HepG2 (cell line): ENCODE results near the gene UBE4A. TPM values are rescaled to one million over a fixed set of nuclear protein-coding genes. Genes with fewer than 3 reads are reported as not detected.

ENCODE experiments used
- CCDC6 ChIP-seq: sonication (generic); formaldehyde crosslinking; IDR thresholded peaks from 2 replicates; pipeline ENCODE4 v1.8.1; 2022; ENCODE audit warnings: mild to moderate bottlenecking, missing genetic modification reagents, moderate library complexity
- CENPX ChIP-seq: sonication (generic); formaldehyde crosslinking; IDR thresholded peaks from 2 replicates; pipeline ENCODE4 v1.9.0; 2021; ENCODE audit warnings: mild to moderate bottlenecking, missing genetic modification reagents, moderate library complexity
- CHD4 ChIP-seq: fragments of 200-600 bp; sonication (generic); IDR thresholded peaks from 2 replicates; pipeline ENCODE4 v1.7.0; 2017; ENCODE audit warnings: mild to moderate bottlenecking, low read length, borderline replicate concordance
- KMT2A ChIP-seq: sonication (generic); formaldehyde crosslinking; IDR thresholded peaks from 2 replicates; pipeline ENCODE4 v1.4.0; 2020; ENCODE audit warnings: missing genetic modification reagents
- MAF1 ChIP-seq: sonication (generic); formaldehyde crosslinking; IDR thresholded peaks from 2 replicates; pipeline ENCODE4 v1.5.0; 2020; ENCODE audit warnings: missing genetic modification reagents, borderline replicate concordance
- MZF1 ChIP-seq: sonication (generic); formaldehyde crosslinking; IDR thresholded peaks from 2 replicates; pipeline ENCODE4 v1.8.1; 2023; ENCODE audit warnings: mild to moderate bottlenecking, missing genetic modification reagents, borderline replicate concordance
- POGZ ChIP-seq: sonication (generic); formaldehyde crosslinking; IDR thresholded peaks from 2 replicates; pipeline ENCODE4 v1.4.0; 2020; ENCODE audit warnings: mild to moderate bottlenecking, missing genetic modification reagents
- SRY ChIP-seq: sonication (generic); formaldehyde crosslinking; IDR thresholded peaks from 2 replicates; pipeline ENCODE4 v1.8.0; 2022; ENCODE audit warnings: mild to moderate bottlenecking, missing genetic modification reagents
- ZBTB2 ChIP-seq: sonication (generic); formaldehyde crosslinking; IDR thresholded peaks from 2 replicates; pipeline ENCODE4 v1.8.0; 2022; ENCODE audit warnings: low read depth, missing genetic modification reagents
- ZMAT3 ChIP-seq: sonication (generic); formaldehyde crosslinking; conservative IDR thresholded peaks from 2 replicates; pipeline ENCODE4 v1.7.0; 2021; ENCODE audit warnings: missing genetic modification reagents
- ZNF142 ChIP-seq: sonication (generic); formaldehyde crosslinking; IDR thresholded peaks from 2 replicates; pipeline ENCODE4 v1.4.0; 2020; ENCODE audit warnings: missing genetic modification reagents
- ZNF274 ChIP-seq: sonication (generic); formaldehyde crosslinking; IDR thresholded peaks from 2 replicates; pipeline ENCODE4 v1.5.1; 2020; ENCODE audit warnings: mild to moderate bottlenecking, missing genetic modification reagents
- ZNF331 ChIP-seq: sonication (generic); formaldehyde crosslinking; IDR thresholded peaks from 2 replicates; pipeline ENCODE4 v1.4.0; 2020; ENCODE audit warnings: missing genetic modification reagents
- polyA plus RNA-seq, 8 experiments: library from polyadenylated mRNA; depleted of rRNA in 3 of 8; stranded (reverse) in 7 of 8; unstranded in 1 of 8; fragments of >200 nt; fragmentation: Illumina TruSeq in 4 of 8; extraction: Trizol in 4 of 8; gene quantifications; 2 replicates each; pipeline versions ENCODE4 v1.2.1 to v1.2.3, GENCODE V29; 2011 to 2016; ENCODE audit warnings: low read depth in 4 of 8, missing spikeins in 1 of 8, mixed read lengths in 1 of 8; ENCODE audit not compliant: insufficient read depth in 1 of 8
- total RNA-seq, 5 experiments: library from RNA; depleted of rRNA; stranded (reverse); fragments of >200 nt; fragmentation: Illumina TruSeq; extraction: Trizol; gene quantifications; 2 replicates each; pipeline ENCODE4 v1.2.3, GENCODE V29; 2016; ENCODE audit warnings: low read depth in 1 of 5
- TF ChIP-seq, protein P1 (sequence below): sonication (generic); formaldehyde crosslinking; IDR thresholded peaks from 2 replicates; pipeline ENCODE4 v1.4.0; 2020; ENCODE audit warnings: missing genetic modification reagents
- TF ChIP-seq, protein P2 (sequence below): IDR thresholded peaks from 2 replicates; pipeline ENCODE4 v1.6.1; 2012; ENCODE audit warnings: inconsistent platforms
- TF ChIP-seq, protein P3 (sequence below): sonication (generic); formaldehyde crosslinking; IDR thresholded peaks from 2 replicates; pipeline ENCODE4 v1.8.0; 2022; ENCODE audit warnings: missing genetic modification reagents, mild to moderate bottlenecking, moderate library complexity, borderline replicate concordance

Gene UBE4A
- total and polyA plus RNA-seq, 2 of the 13 experiments (the other 11 are each of a cell fraction or from before 2014, with no cell fraction given): 15.1 to 32.7 TPM

DNA sequence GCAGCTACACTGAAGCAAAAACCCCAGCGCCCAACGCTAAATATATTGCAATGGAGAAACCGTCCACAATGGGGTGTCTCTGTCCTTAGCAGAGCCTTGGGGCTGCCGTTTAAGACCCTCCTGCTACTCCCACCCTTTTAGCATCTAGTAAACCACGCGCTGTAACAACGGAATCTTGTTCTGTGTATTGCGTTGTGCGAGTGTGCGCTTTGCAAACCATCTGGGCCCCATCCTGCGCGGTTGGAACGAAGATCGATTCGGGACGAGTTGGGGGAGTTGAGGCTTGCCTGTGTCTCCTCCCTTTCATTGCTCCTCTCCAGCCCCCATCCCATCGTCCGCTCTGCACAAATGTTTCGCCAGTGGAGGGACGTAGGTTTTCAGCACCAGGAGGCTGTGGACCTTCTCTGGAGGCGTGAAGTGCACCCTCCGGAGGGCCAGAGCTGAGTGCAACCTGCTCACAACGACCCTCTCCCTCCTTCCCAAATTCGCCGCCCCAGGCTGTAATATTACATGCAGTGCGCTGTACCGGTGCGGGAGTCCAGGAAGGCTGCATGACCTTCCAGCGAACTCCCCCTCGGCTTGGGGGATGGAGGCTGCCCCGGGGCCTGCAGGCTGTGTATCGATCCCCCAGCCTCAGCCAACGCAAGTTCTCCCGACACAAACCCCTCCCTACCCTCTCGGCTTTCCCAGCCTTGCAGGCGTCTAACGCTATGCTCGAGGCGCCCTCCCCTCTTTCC is 75.3 kb downstream of the UBE4A start (continued):
- TF ChIP-seq, protein P1, sequence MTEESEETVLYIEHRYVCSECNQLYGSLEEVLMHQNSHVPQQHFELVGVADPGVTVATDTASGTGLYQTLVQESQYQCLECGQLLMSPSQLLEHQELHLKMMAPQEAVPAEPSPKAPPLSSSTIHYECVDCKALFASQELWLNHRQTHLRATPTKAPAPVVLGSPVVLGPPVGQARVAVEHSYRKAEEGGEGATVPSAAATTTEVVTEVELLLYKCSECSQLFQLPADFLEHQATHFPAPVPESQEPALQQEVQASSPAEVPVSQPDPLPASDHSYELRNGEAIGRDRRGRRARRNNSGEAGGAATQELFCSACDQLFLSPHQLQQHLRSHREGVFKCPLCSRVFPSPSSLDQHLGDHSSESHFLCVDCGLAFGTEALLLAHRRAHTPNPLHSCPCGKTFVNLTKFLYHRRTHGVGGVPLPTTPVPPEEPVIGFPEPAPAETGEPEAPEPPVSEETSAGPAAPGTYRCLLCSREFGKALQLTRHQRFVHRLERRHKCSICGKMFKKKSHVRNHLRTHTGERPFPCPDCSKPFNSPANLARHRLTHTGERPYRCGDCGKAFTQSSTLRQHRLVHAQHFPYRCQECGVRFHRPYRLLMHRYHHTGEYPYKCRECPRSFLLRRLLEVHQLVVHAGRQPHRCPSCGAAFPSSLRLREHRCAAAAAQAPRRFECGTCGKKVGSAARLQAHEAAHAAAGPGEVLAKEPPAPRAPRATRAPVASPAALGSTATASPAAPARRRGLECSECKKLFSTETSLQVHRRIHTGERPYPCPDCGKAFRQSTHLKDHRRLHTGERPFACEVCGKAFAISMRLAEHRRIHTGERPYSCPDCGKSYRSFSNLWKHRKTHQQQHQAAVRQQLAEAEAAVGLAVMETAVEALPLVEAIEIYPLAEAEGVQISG (CRISPR knock-in tag): 0 out of 2 replicates have a peak, but pooled peaks have one; percentile 5
- TF ChIP-seq POGZ (peak; percentile 55), CCDC6 (peak; percentile 3; the same call in 1 of the 2 replicates), CHD4 (no peak), CENPX (no peak), ZNF142 (CRISPR knock-in tag) (no peak), MZF1 (CRISPR knock-in tag) (no peak), MAF1 (CRISPR knock-in tag) (no peak), ZNF331 (CRISPR knock-in tag) (0 out of 2 replicates have a peak, but pooled peaks have one; percentile 15), ZNF274 (CRISPR knock-in tag) (peak; percentile 22; the same call in 1 of the 2 replicates), SRY (CRISPR knock-in tag) (peak; percentile 23; the same call in 1 of the 2 replicates), KMT2A (CRISPR knock-in tag) (peak; percentile 67; the same call in 1 of the 2 replicates), ZBTB2 (CRISPR knock-in tag) (no peak), ZMAT3 (CRISPR knock-in tag) (0 out of 2 replicates have a peak, but pooled peaks have one; percentile 29)
- TF ChIP-seq, protein P2, sequence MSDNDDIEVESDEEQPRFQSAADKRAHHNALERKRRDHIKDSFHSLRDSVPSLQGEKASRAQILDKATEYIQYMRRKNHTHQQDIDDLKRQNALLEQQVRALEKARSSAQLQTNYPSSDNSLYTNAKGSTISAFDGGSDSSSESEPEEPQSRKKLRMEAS: peak; percentile 12
- TF ChIP-seq, protein P3, sequence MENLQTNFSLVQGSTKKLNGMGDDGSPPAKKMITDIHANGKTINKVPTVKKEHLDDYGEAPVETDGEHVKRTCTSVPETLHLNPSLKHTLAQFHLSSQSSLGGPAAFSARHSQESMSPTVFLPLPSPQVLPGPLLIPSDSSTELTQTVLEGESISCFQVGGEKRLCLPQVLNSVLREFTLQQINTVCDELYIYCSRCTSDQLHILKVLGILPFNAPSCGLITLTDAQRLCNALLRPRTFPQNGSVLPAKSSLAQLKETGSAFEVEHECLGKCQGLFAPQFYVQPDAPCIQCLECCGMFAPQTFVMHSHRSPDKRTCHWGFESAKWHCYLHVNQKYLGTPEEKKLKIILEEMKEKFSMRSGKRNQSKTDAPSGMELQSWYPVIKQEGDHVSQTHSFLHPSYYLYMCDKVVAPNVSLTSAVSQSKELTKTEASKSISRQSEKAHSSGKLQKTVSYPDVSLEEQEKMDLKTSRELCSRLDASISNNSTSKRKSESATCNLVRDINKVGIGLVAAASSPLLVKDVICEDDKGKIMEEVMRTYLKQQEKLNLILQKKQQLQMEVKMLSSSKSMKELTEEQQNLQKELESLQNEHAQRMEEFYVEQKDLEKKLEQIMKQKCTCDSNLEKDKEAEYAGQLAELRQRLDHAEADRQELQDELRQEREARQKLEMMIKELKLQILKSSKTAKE (CRISPR knock-in tag): no peak
